GM12878 (cell line): ENCODE data around the gene NOXA1. TPM values are rescaled to one million over a fixed set of nuclear protein-coding genes. Genes with fewer than 3 reads are reported as not detected.

Experiments
- ATAC-seq: fragments of 200-7000 bp; cut with Tn5 transposase; 3 replicates; pipeline ENCODE4 v1.9.1; 2020; ENCODE audit warnings: mild to moderate bottlenecking, moderate library complexity
- BruUV-seq: library from RNA; stranded (reverse); fragments of 400-500 nt; replicated peaks from 2 replicates; lab custom pipeline; 2021; lab: Mats Ljungman, UMichigan
- CTCF ChIA-PET: fragments of 300-600 bp; sonication (Branson Sonifier 250); formaldehyde crosslinking; extraction: SDS; loops from one replicate; lab custom pipeline; 2021; ENCODE audit warnings: inconsistent platforms; lab: Yijun Ruan, JAX
- POLR2A ChIA-PET: fragments of 350-600 bp; formaldehyde crosslinking; extraction: SDS; loops from one replicate; lab custom pipeline; 2021; ENCODE audit warnings: inconsistent platforms; lab: Charles Lee
- RAD21 ChIA-PET: fragments of 300-600 bp; sonication (Branson Sonifier 250); formaldehyde crosslinking; loops from one replicate; lab custom pipeline; 2023; ENCODE audit warnings: antibody characterized with exemption; ENCODE audit not compliant: unreplicated experiment; lab: Charles Lee
- SMC1A ChIA-PET: fragments of 300-600 bp; sonication (Branson Sonifier 250); formaldehyde crosslinking; loops from one replicate; lab custom pipeline; 2023; ENCODE audit not compliant: unreplicated experiment, uncharacterized antibody; lab: Charles Lee
- DNase-seq: peaks from one replicate; pipeline ENCODE4 v3.0.0-alpha.2; 2011; ENCODE audit warnings: low read depth, low spot score
- FAIRE-seq: peaks from 3 replicates; lab custom pipeline; 2011; peaks lifted over from hg19 to GRCh38; lab: Jason Lieb, UNC
- H2AFZ ChIP-seq: 2 replicates; pipeline ENCODE4 v1.6.0; 2011; ENCODE audit warnings: low read depth, low read length, control low read depth; ENCODE audit not compliant: control insufficient read depth
- H3K27ac ChIP-seq: 2 replicates; pipeline ENCODE4 v1.5.1; 2011; ENCODE audit warnings: control low read depth; ENCODE audit not compliant: control insufficient read depth, insufficient read depth
- H3K27me3 ChIP-seq, 2 experiments: replicated peaks in 1 of 2; 2 replicates each; pipeline versions ENCODE4 v1.6.0 to v1.6.1; 2011; ENCODE audit warnings: low read length in 1 of 2; ENCODE audit not compliant: control insufficient read depth in 2 of 2, insufficient read depth in 2 of 2
- H3K36me3 ChIP-seq, 2 experiments: 2 replicates each; pipeline ENCODE4 v1.5.1; 2011; ENCODE audit warnings: low read length in 1 of 2; ENCODE audit not compliant: control insufficient read depth in 2 of 2, insufficient read depth in 2 of 2
- H3K4me1 ChIP-seq: 2 replicates; pipeline ENCODE4 v1.6.1; 2011; ENCODE audit warnings: mild to moderate bottlenecking, low read length, moderate library complexity, mixed read lengths; ENCODE audit not compliant: control insufficient read depth, insufficient read depth
- H3K4me2 ChIP-seq: 2 replicates; pipeline ENCODE4 v1.6.0; 2011; ENCODE audit warnings: control low read depth; ENCODE audit not compliant: control insufficient read depth, insufficient read depth
- H3K4me3 ChIP-seq: fragments of 200-600 bp; sonication (generic); 2 replicates; pipeline ENCODE4 v1.5.1; 2016
- H3K79me2 ChIP-seq: 2 replicates; pipeline ENCODE4 v1.6.0; 2011; ENCODE audit warnings: low read length; ENCODE audit not compliant: control insufficient read depth, insufficient read depth
- H3K9ac ChIP-seq: 2 replicates; pipeline ENCODE4 v1.8.0; 2011; ENCODE audit warnings: low read length, control low read depth, mixed read lengths; ENCODE audit not compliant: control insufficient read depth, insufficient read depth
- H3K9me3 ChIP-seq: replicated peaks from 3 replicates; pipeline ENCODE4 v1.5.1; 2011; ENCODE audit warnings: mild to moderate bottlenecking, low read length; ENCODE audit not compliant: control insufficient read depth, insufficient read depth
- H4K20me1 ChIP-seq: 2 replicates; pipeline ENCODE4 v1.6.0; 2011; ENCODE audit not compliant: control insufficient read depth, insufficient read depth
- CREB1 ChIP-seq: IDR thresholded peaks from 2 replicates; pipeline ENCODE4 v1.6.1; 2012; ENCODE audit warnings: low read depth, mild to moderate bottlenecking, inconsistent platforms
- E4F1 ChIP-seq: fragments of 450-650 bp; IDR thresholded peaks from 2 replicates; pipeline ENCODE4 v1.6.1; 2018; ENCODE audit warnings: borderline replicate concordance, mild to moderate bottlenecking; ENCODE audit not compliant: partially characterized antibody
- EGR1 ChIP-seq, 2 experiments: IDR thresholded peaks; 1 replicate in 1 of 2; 2 replicates in 1 of 2; pipeline ENCODE4 v1.6.1; 2011 to 2012; ENCODE audit warnings: low read depth in 2 of 2, low read length in 2 of 2, borderline replicate concordance in 1 of 2, mild to moderate bottlenecking in 1 of 2, moderate library complexity in 1 of 2
- IKZF2 ChIP-seq, 2 experiments: fragments of 450-650 bp; IDR thresholded peaks; 2 replicates each; pipeline ENCODE4 v1.6.1; 2017; ENCODE audit warnings: mild to moderate bottlenecking in 2 of 2, moderate library complexity in 2 of 2
- SPI1 ChIP-seq: IDR thresholded peaks from 2 replicates; pipeline ENCODE4 v1.6.1; 2011; ENCODE audit warnings: low read depth, mild to moderate bottlenecking, low read length, moderate library complexity, borderline replicate concordance; ENCODE audit not compliant: insufficient read depth
- WGBS: methylation state at CpG from one replicate; pipeline ENCODE4 v1.1.6; 2016; ENCODE audit warnings: low lambda C conversion rate; ENCODE audit not compliant: insufficient replicate concordance, insufficient coverage; ENCODE audit errors: missing lambda C conversion rate; 5-methylcytosine and 5-hydroxymethylcytosine counted together
- in situ Hi-C: fragments of 300-500 bp; cut with MboI; formaldehyde crosslinking; loops from 9 replicates; pipeline ENCODE4 v1.14.3; 2018; ENCODE audit warnings: mixed read lengths
- intact Hi-C: fragments of 100-400 bp; cut with micrococcal nuclease; formaldehyde crosslinking; loops from one replicate; pipeline ENCODE4 v1.14.2; 2022; ENCODE audit not compliant: unreplicated experiment
- polyA plus RNA-seq, 11 experiments: library from polyadenylated mRNA; depleted of rRNA in 4 of 11; unstranded in 6 of 11; stranded (reverse) in 5 of 11; fragments of >200 nt; fragmentation: Nextera tagmentation in 4 of 11; fragmentation: Illumina TruSeq in 1 of 11; extraction: Ambion mirVana in 4 of 11; extraction: Trizol in 1 of 11; gene quantifications; 1 replicate in 1 of 11; 2 replicates in 10 of 11; pipeline versions ENCODE4 v1.2.1 to v1.2.3, GENCODE V29; 2011 to 2016; ENCODE audit warnings: inconsistent platforms in 2 of 11, missing spikeins in 2 of 11, low read depth in 1 of 11
- total RNA-seq, 4 experiments: library from RNA; depleted of rRNA in 3 of 4; stranded (reverse); fragments of >200 nt in 3 of 4; fragmentation: Illumina TruSeq in 1 of 4; extraction: Trizol in 1 of 4; gene quantifications; 2 replicates each; pipeline versions ENCODE4 v1.2.1 to v1.2.3, GENCODE V29; 2013 to 2021

NOXA1 gene
- total and polyA plus RNA-seq, 10 of the 15 experiments (the other 5 are each of a cell fraction or from before 2014, with no cell fraction given) = 0.08 to 0.20 TPM; not detected in 8

GRCh38 chr9:137454145-137454596, 31.0 kb downstream of the NOXA1 start:
- FAIRE-seq = no peak
- WGBS = 3% methylated on average over 17 of the region's 24 CpGs
- no peaks in the 10 kb centered on the region for H4K20me1 ChIP-seq
- ChIA-PET CTCF (interaction anchor here (0.6 kb wide), 2 partner anchors 84 to 217 kb away, joined by 3 read pairs; no protein-coding TSS in a partner anchor), SMC1A (no interaction called here), RAD21 (no interaction called here), POLR2A (interaction anchor here (0.6 to 1.1 kb wide), 2 partner anchors 31 to 215 kb away, joined by 4 to 5 read pairs; partner anchors contain the start of genes EXD3 and NOXA1)
- in situ Hi-C loops (no loop called here), intact Hi-C loops (no loop called here)
- no peaks in the 10 kb centered on the region for H3K9me3 ChIP-seq
- TF ChIP-seq EGR1 (IDR thresholded peaks at IDR 0.05; ENCODE audit: borderline replicate concordance in 1 of 2, low read depth in 2 of 2, low read length in 2 of 2) (peak in 1 of 2 experiments; percentile 7; a peak in 1 of 3 replicates), CREB1 (no peak), E4F1 (peak; percentile 38), IKZF2 (IDR thresholded peaks at IDR 0.05) (no peak), SPI1 (peak; percentile 32; the same call in 1 of the 2 replicates)
- peak overlapping the region; percentile 97 for H3K4me2 ChIP-seq
- H3K4me3 ChIP-seq = peak overlapping the region; percentile 78
- H3K27me3 ChIP-seq = no peaks in the 10 kb centered on the region
- no peak for DNase-seq
- BruUV-seq = no TSS peak
- ATAC-seq = peak; percentile 62
- H3K79me2 ChIP-seq = peaks cover 9% of the 10 kb centered on the region
- peak overlapping the region; percentile 64; the same call in 1 of the 2 replicates for H3K9ac ChIP-seq
- no peaks in the 10 kb centered on the region for H3K36me3 ChIP-seq
- H3K4me1 ChIP-seq = peaks cover 14% of the 10 kb centered on the region
- H3K27ac ChIP-seq = peak overlapping the region; percentile 58; the same call in 1 of the 2 replicates
- peak overlapping the region; percentile 72 for H2AFZ ChIP-seq
